Endometrial microvascular endothelial cells (primary cell): ENCODE data around the gene ELANE. TPM values are rescaled to one million over a fixed set of nuclear protein-coding genes. Genes with fewer than 3 reads are reported as not detected.
"Not testable (repeated sequence)": the region's sequence is repeated elsewhere in the genome, so short reads cannot be mapped to it uniquely, and the experiment has no call there.

Experiments
- in situ Hi-C: cut with HindIII; loops from 2 replicates; pipeline ENCODE4 v1.10.0; 2017; ENCODE audit warnings: low sequenced_read_pairs, low pct_unique_long_range_greater_than_20kb; ENCODE audit errors: inconsistent ontology term
- total RNA-seq: library from RNA; depleted of rRNA; stranded (reverse); fragments of >200 nt; gene quantifications from one replicate; pipeline ENCODE4 v1.2.3, GENCODE V29; 2015; ENCODE audit errors: inconsistent ontology term

Gene ELANE
- total RNA-seq, 1 donor from 2014 or later = not detected

DNA sequence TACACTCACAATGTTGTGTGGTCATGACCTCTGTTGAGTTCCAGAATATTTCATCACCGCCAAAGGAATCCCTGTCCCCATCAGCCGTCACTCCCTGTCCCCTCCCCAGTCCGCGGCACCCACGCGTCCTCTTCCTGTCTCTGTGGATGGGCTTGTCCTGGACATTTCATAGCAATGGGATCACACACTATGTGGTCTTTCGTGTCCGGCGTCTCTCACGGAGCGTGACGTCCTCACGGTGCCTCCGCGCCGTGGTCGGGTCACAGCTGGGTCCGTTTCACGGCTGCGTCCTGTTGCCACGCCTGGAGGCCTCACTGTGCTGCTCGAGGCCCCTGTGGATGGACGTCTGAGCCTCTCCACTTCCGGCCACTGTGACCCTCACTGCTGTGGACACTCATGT is 17.9 kb upstream of the ELANE start:
- in situ Hi-C loops = no loop called here

- in situ Hi-C loops = no loop called here
Measured at GRCh38 chr19:835210-835810, 16.8 kb upstream of the ELANE start.

- in situ Hi-C loops = no loop called here
Measured at GRCh38 chr19:840519-841206, 11.4 kb upstream of the ELANE start, which contains the start of gene PRTN3. Gene PRTN3 (plus strand): TSS chr19:840999. CDS start chr19:841009, 10 bp downstream.

GRCh38 chr19:842802-843179 is 9.3 kb upstream of the ELANE start:
- in situ Hi-C loops = not testable (repeated sequence)

GRCh38 chr19:843180-843835 is 8.8 kb upstream of the ELANE start:
- in situ Hi-C loops = no loop called here

- in situ Hi-C loops = no loop called here
Measured at GRCh38 chr19:843836-844545, 8.1 kb upstream of the ELANE start.

- in situ Hi-C loops = no loop called here
Measured at GRCh38 chr19:844546-844971, 7.5 kb upstream of the ELANE start.

- in situ Hi-C loops = no loop called here
Measured at GRCh38 chr19:845707-846521, 6.2 kb upstream of the ELANE start.

- in situ Hi-C loops = no loop called here
Measured at GRCh38 chr19:848386-848921, 3.6 kb upstream of the ELANE start.

DNA sequence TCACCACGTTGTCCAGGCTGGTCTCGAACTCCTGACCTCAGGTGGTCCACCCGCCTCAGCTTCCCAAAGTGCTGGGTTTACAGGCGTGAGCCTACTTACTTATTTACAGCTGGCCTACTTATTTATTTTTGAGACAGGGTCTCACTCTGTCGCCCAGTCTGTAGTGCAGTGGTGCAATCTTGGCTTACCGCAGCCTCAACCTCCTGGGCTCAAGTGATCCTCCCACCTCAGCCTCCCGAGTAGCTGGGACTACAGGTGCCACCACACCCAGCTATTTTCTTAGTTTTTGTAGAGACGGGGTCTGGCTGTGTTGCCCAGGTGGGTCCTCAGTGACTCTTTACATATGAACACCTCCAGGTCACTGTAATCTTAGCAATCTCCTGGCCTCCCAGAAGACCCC is 2.9 kb upstream of the ELANE start:
- in situ Hi-C loops = not testable (repeated sequence)

DNA sequence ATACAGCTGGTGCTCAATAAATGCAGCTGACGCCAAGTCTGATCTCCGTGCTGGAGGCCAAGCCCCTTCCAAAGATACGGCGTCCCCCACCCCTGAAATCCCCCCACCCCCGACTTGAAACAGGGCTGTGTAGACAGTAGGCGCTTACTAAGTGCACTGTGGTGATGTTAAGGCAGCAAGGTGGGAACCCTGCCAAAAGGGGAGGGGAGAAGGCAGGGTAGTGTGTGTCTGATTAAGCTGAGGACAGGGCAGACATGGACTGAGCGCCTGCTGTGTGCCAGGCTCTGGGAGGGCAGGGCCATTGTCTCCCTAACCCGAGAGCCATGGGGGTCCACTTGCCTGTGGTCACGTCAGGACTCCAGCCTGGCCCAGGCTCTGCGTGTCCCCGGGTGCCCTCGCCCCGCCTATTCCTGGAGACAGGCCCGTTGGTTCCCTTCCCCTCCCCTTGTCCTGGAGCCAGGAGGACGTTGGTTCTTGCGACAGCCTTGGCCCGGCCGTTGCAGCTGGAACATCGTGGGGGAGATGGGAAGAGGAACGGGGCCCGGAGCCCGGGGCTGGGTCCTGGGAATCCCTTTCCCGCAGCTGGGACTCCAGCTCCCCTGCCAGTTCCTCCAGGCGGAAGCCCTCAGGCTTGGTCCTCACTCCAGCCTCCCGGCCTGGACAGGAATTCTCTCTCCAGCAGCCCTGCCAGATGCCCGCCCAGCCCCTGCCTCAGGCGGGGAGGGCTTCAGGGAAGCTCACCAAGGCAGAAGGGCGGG is 1.7 kb upstream of the ELANE start:
- in situ Hi-C loops = no loop called here

GRCh38 chr19:850979-851335 is 1.1 kb upstream of the ELANE start:
- in situ Hi-C loops = no loop called here

- in situ Hi-C loops = no loop called here
Measured at GRCh38 chr19:853014-853585, 997 bp downstream of the ELANE start.

DNA sequence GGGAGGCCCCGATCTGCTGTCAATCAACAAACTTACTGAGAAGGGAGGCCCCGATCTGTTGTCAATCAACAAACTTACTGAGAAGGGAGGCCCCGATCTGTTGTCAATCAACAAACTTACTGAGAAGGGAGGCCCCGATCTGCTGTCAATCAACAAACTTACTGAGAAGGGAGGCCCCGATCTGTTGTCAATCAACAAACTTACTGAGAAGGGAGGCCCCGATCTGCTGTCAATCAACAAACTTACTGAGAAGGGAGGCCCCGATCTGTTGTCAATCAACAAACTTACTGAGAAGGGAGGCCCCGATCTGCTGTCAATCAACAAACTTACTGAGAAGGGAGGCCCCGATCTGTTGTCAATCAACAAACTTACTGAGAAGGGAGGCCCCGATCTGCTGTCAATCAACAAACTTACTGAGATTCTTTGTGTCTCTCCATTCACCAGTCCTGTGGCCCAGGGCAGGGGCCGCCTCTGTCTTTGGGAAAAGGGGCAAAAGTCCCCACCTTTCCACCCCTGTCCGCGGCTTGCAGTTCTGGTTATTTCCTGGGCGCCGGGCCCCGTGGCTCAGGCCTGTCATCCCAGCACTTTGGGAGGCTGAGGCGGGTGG is 1.6 kb downstream of the ELANE start:
- in situ Hi-C loops = not testable (repeated sequence)

GRCh38 chr19:854549-854948 is 2.4 kb downstream of the ELANE start:
- in situ Hi-C loops = no loop called here

DNA sequence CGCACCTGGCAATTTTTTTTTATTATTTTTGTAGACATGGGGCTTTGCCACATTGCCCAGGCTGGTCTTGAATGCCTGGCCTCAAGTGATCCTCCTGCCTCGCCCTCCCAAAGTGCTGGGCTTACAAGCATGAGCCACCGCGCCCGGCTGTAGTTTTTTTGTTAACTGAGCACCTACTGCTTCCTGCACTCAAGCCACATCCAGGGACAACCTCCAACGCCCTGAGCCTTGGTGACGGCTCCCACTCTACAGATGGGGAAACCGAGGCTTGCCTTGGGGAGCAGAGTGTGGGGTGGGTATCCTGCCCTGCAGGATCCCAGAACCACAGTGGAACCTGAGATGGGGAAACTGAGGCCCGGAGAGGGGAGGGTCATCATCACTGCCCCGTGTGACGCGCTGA is 3.0 kb downstream of the ELANE start:
- in situ Hi-C loops = no loop called here

DNA sequence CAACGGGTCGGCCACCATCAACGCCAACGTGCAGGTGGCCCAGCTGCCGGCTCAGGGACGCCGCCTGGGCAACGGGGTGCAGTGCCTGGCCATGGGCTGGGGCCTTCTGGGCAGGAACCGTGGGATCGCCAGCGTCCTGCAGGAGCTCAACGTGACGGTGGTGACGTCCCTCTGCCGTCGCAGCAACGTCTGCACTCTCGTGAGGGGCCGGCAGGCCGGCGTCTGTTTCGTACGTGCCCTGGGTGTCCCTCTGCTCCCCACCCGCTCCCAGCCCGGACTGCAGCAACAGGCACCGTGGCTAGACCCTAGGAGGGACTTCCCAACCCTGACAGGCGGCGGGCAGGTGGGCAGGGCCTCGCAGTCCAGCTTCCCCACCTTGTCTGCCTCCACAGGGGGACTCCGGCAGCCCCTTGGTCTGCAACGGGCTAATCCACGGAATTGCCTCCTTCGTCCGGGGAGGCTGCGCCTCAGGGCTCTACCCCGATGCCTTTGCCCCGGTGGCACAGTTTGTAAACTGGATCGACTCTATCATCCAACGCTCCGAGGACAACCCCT is 3.5 kb downstream of the ELANE start:
- in situ Hi-C loops = no loop called here
